Measurements from ENCODE around the gene CEP85. TPM values are rescaled to one million over a fixed set of nuclear protein-coding genes. Genes with fewer than 3 reads are reported as not detected.

The CEP85 gene
- total RNA-seq, 1 donor from 2014 or later: 16.5 TPM

DNA sequence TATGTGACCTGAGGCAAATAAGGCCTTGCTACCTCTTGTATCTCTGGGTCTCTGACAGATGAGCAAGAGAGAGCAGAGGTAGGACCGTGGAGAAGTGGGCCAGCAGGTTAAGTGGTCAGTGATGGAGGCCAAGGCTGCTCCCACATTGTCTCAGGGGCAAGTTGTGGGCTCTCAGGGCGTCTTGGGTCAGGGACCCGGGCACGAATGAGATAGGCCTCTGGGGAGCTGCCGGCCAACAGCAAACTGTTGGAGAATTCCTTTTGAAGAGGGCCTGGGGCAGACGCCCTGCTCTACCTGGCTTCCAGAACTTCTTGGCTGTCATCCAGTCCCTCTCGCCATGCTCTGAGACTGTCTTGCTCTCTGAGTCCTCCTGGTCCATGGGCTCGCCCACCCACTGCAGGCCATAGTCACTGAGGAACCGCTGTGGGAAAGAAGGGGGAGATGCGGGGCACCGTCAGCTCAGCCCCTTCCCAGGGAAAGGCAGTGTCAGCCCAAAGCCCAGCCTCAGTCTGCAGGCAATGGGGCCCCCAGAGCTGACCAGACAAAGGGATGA is 60.0 kb downstream of the CEP85 start:
- no peak for DNase-seq (ENCODE audit: extremely low spot score, unreplicated experiment)

DNA sequence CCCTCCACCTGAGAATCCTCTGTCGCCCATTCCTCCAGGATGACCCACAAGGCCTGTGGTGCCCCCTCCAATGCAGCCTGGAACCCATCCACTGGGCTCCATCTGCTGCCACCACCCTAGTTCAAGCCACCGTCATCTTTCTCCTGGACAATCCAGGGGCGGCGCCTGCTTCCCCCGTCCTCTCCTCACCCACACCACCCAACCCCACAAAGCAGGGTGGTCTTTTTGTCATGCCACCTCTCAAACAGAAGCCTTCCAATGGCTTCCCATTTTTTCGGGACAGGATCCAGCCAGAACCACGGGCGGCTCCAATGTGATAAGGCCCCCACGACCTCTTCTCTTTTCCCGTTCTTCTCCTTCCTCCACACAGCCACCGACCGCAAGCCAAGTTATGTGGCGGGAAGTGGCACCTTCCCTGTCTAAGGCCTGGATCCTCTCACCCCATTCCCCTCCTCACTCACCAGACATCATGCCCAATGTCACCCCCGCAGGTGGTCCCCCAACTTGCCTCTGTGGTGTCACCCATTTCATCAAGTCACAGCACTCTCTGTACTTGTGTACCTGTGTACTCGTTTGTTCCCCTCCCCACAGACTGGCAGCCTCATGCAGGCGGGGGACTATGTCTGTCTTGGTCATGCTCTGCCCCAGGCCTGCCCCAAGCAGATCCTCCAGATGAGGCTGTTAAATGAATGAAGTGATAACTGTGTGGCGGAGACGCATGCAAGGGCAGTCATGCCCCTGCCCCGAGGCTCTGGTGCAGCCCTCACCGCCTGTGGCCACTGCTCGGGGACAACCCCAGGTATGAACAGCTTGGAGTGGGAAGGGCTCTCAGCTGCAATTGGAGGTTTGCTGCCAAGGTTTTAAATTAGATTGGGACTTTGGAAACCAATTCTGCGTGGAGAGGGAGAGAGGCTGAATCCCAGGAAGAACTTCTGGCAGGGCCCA is 61.5 kb downstream of the CEP85 start:
- Mint-ChIP-seq H3K9me3 (ENCODE audit: unreplicated experiment) (no peaks in the 10 kb centered on the region), H3K4me3 (ENCODE audit: unreplicated experiment) (no peak overlapping the region), H3K4me1 (ENCODE audit: unreplicated experiment) (no peaks in the 10 kb centered on the region), H3K27me3 (ENCODE audit: unreplicated experiment) (no peaks in the 10 kb centered on the region), H3K27ac (ENCODE audit: unreplicated experiment) (no peak overlapping the region), H3K36me3 (ENCODE audit: unreplicated experiment) (no peaks in the 10 kb centered on the region)
- DNase-seq (ENCODE audit: extremely low spot score, unreplicated experiment): no peak
- TF ChIP-seq, protein P1, sequence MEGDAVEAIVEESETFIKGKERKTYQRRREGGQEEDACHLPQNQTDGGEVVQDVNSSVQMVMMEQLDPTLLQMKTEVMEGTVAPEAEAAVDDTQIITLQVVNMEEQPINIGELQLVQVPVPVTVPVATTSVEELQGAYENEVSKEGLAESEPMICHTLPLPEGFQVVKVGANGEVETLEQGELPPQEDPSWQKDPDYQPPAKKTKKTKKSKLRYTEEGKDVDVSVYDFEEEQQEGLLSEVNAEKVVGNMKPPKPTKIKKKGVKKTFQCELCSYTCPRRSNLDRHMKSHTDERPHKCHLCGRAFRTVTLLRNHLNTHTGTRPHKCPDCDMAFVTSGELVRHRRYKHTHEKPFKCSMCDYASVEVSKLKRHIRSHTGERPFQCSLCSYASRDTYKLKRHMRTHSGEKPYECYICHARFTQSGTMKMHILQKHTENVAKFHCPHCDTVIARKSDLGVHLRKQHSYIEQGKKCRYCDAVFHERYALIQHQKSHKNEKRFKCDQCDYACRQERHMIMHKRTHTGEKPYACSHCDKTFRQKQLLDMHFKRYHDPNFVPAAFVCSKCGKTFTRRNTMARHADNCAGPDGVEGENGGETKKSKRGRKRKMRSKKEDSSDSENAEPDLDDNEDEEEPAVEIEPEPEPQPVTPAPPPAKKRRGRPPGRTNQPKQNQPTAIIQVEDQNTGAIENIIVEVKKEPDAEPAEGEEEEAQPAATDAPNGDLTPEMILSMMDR (IDR thresholded peaks at IDR 0.05): no peak

More for the DNA sequence above, 60.0 kb downstream of the CEP85 start:
- Mint-ChIP-seq H3K27me3 (ENCODE audit: unreplicated experiment) (no peaks in the 10 kb centered on the region), H3K36me3 (ENCODE audit: unreplicated experiment) (no peaks in the 10 kb centered on the region), H3K4me3 (ENCODE audit: unreplicated experiment) (no peak overlapping the region), H3K27ac (ENCODE audit: unreplicated experiment) (no peak overlapping the region), H3K4me1 (ENCODE audit: unreplicated experiment) (no peaks in the 10 kb centered on the region), H3K9me3 (ENCODE audit: unreplicated experiment) (no peaks in the 10 kb centered on the region)
- TF ChIP-seq, protein P1 (IDR thresholded peaks at IDR 0.05): no peak

DNA sequence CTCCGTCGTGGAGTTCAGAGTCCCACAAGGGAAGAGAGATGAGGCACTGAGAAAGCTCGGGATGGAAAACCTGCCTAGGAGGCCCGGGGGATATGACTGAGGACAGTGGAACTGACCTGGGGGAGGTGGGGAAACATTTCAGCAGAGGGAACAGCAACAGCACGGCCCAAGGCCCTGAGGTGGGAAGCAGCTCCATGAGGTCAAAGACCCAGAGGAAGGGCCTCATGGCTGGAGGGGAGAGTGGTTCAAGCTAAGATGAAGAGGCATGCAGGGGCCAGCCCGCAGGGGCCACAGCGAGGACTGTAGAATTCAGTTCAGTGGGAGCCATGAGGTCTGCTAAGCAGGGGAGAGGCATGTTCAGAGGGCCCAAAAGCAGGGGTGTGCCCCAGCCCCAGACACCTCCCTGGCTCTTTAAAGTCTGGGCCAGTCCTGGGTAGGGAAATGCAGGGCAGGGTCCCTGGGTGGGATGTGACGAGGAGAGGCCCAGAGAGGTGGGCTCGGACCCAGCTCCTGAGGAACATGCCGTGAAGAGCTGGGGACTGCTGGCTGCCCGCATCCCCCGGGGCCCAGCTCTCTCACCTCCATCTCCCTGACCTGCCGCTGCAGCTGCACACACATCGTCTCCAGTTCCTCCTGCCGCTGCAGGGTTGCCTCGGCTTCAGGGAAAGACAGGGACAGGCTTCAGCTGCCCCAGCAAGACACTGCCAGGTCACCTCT is 62.5 kb downstream of the CEP85 start:
- DNase-seq (ENCODE audit: extremely low spot score, unreplicated experiment): no peak
- TF ChIP-seq, protein P1 (IDR thresholded peaks at IDR 0.05): no peak
- Mint-ChIP-seq H3K27me3 (ENCODE audit: unreplicated experiment) (no peaks in the 10 kb centered on the region), H3K4me1 (ENCODE audit: unreplicated experiment) (no peaks in the 10 kb centered on the region), H3K4me3 (ENCODE audit: unreplicated experiment) (no peak overlapping the region), H3K27ac (ENCODE audit: unreplicated experiment) (no peak overlapping the region), H3K36me3 (ENCODE audit: unreplicated experiment) (no peaks in the 10 kb centered on the region), H3K9me3 (ENCODE audit: unreplicated experiment) (no peaks in the 10 kb centered on the region)

DNA sequence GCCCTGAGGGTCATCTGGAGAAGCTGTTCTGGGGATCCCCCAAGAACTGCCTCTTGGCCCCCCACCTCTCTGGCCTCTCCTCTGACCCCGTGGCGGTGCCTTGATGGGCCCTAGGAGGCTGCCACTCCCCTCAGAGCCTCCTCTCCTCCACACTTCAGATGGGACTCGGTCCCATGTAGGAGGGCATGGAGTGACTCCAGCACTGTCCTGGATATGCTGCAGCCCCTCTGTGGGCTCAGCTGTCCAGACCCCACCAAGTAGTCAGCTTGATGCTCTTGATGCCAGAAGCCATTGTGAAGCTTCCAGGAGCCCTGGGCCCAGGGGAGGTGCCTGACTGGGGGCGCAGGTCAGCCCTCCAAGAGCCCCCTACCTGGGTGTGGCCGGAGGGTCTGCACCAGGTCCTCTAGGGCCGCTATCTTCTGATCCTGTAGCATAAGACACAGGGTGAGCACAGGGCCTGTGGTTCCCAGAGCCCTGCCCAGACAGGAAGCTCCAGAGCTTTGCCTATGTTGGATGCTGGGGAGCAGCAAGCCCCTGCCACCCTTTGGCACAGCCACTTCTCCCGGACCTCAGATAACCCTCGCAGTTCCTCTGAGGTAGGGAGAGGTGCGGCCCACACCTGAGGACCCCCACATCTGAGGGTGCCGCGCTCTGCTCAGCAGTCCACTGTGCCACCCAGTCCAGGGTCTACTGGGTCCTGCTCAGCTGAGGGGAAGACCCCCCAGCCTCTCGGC is 63.2 kb downstream of the CEP85 start:
- H3K27ac Mint-ChIP-seq (ENCODE audit: unreplicated experiment): no peak overlapping the region
- H3K4me1 Mint-ChIP-seq (ENCODE audit: unreplicated experiment): no peaks in the 10 kb centered on the region
- TF ChIP-seq, protein P1 (IDR thresholded peaks at IDR 0.05): no peak
- no peaks in the 10 kb centered on the region for H3K36me3 Mint-ChIP-seq (ENCODE audit: unreplicated experiment)
- no peaks in the 10 kb centered on the region for H3K27me3 Mint-ChIP-seq (ENCODE audit: unreplicated experiment)
- H3K4me3 Mint-ChIP-seq (ENCODE audit: unreplicated experiment): no peak overlapping the region
- no peaks in the 10 kb centered on the region for H3K9me3 Mint-ChIP-seq (ENCODE audit: unreplicated experiment)
- DNase-seq (ENCODE audit: extremely low spot score, unreplicated experiment): no peak

Measured in osteocyte (in vitro differentiated cells).